ENCODE results near the gene BSDC1.

BSDC1 gene

GRCh38 chr1:32318127-32318869, 75.9 kb downstream of the BSDC1 start:
- ChIA-PET CTCF (no interaction called here), POLR2A (ENCODE audit: low non-redundant PET) (no interaction called here)
- TF ChIP-seq CTCF (conservative IDR thresholded peaks at IDR 0.05; ENCODE audit: low read depth), result no peak
- no peak for DNase-seq (ENCODE audit: low spot score)
- no peak overlapping the region for H3K27ac ChIP-seq

DNA sequence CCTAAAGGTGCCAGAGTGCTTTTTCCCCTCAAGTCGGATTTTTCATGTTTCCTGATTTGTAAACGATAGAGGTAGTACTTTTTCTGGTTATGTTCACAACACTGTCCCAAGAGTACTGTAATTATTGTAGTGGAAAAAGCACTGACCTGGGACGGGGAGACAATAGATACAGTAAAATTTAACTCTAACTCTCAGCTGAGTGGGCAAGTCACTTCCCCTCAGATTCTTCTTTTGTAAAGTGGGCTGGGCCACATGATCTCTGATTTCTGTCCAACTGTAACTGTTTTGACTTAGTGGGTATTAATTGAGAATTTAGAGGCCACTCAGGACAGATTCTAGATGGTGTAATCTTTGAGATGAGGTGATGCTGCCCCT, 77.4 kb downstream of the BSDC1 start:
- ChIA-PET CTCF (interaction anchor here (0.8 to 1.5 kb wide), 4 partner anchors 10 to 102 kb away, joined by 3 to 4 read pairs (median 4); no protein-coding TSS in a partner anchor), POLR2A (ENCODE audit: low non-redundant PET) (no interaction called here)
- DNase-seq (ENCODE audit: low spot score), result no peak
- H3K27ac ChIP-seq, result no peak overlapping the region
- TF ChIP-seq CTCF (conservative IDR thresholded peaks at IDR 0.05; ENCODE audit: low read depth), result no peak
